SK-N-SH (cell line): ENCODE measurements around the gene WDR7. TPM values are rescaled to one million over a fixed set of nuclear protein-coding genes. Genes with fewer than 3 reads are reported as not detected.

Experiments
- CTCF ChIA-PET: fragments of 300-600, 350-600 bp; formaldehyde crosslinking; extraction: SDS; loops from one replicate; lab custom pipeline; 2021; lab: Yijun Ruan, JAX
- POLR2A ChIA-PET: fragments of 350-600 bp; sonication (Branson Sonifier 250); formaldehyde crosslinking; extraction: SDS; loops from one replicate; lab custom pipeline; 2020; ENCODE audit warnings: antibody characterized with exemption, inconsistent platforms; lab: Yijun Ruan, JAX
- DNase-seq: peaks from one replicate; pipeline ENCODE4 v3.0.0; 2012
- H2AFZ ChIP-seq: fragments of 200-600 bp; sonication (generic); 2 replicates; pipeline ENCODE4 v1.8.1; 2016; ENCODE audit warnings: antibody characterized with exemption, mild to moderate bottlenecking, low read depth
- H3F3A ChIP-seq: fragments of 200-600 bp; sonication (generic); replicated peaks from 2 replicates; pipeline ENCODE3; 2016; ENCODE audit warnings: antibody characterized with exemption, mild to moderate bottlenecking; ENCODE audit not compliant: insufficient read depth
- H3K27ac ChIP-seq, 2 experiments: fragments of 200-500 bp in 1 of 2; fragments of 200-600 bp in 1 of 2; sonication (Bioruptor generic) in 1 of 2; sonication (generic), shearing (Covaris generic) in 1 of 2; 2 replicates each; pipeline versions ENCODE4 v1.5.1 to v1.6.1; 2014 to 2016; ENCODE audit warnings: low read depth in 2 of 2, inconsistent platforms in 1 of 2, low read length in 1 of 2, mild to moderate bottlenecking in 1 of 2, mixed read lengths in 1 of 2
- H3K27me3 ChIP-seq: fragments of 200-600 bp; sonication (generic), shearing (Covaris generic); 2 replicates; pipeline ENCODE4 v1.6.1; 2016; ENCODE audit warnings: mixed run types; ENCODE audit not compliant: insufficient read depth
- H3K36me3 ChIP-seq, 2 experiments: fragments of 200-500 bp in 1 of 2; fragments of 200-600 bp in 1 of 2; sonication (Bioruptor generic) in 1 of 2; sonication (generic) in 1 of 2; replicated peaks in 1 of 2; 2 replicates each; pipeline versions ENCODE3 to v1.5.1; 2014 to 2016; ENCODE audit warnings: low read length in 1 of 2, mild to moderate bottlenecking in 1 of 2; ENCODE audit not compliant: insufficient read depth in 2 of 2, control insufficient read depth in 1 of 2
- H3K4me1 ChIP-seq, 2 experiments: fragments of 200-500 bp in 1 of 2; fragments of 200-600 bp in 1 of 2; sonication (Bioruptor generic) in 1 of 2; sonication (generic), shearing (Covaris generic) in 1 of 2; 2 replicates each; pipeline versions ENCODE4 v1.5.1 to v1.6.1; 2014 to 2016; ENCODE audit warnings: low read depth in 1 of 2, low read length in 1 of 2, mixed run types in 1 of 2; ENCODE audit not compliant: insufficient read depth in 2 of 2, control insufficient read depth in 1 of 2
- H3K4me2 ChIP-seq: fragments of 200-600 bp; sonication (generic), shearing (Covaris generic); 2 replicates; pipeline ENCODE4 v1.6.1; 2017; ENCODE audit warnings: mixed run types
- H3K4me3 ChIP-seq, 2 experiments: fragments of 200-500 bp in 1 of 2; fragments of 200-600 bp in 1 of 2; sonication (Bioruptor generic) in 1 of 2; sonication (generic), shearing (Covaris generic) in 1 of 2; 2 replicates each; pipeline versions ENCODE4 v1.5.1 to v1.8.1; 2014 to 2016; ENCODE audit warnings: low read depth in 2 of 2, inconsistent platforms in 1 of 2, low read length in 1 of 2, mild to moderate bottlenecking in 1 of 2, mixed read lengths in 1 of 2, moderate library complexity in 1 of 2
- H3K79me2 ChIP-seq: fragments of 200-600 bp; sonication (generic); 2 replicates; pipeline ENCODE4 v1.8.1; 2017; ENCODE audit warnings: mild to moderate bottlenecking; ENCODE audit not compliant: insufficient read depth
- H3K9ac ChIP-seq: fragments of 200-600 bp; sonication (generic); 2 replicates; pipeline ENCODE4 v1.6.1; 2017; ENCODE audit warnings: mixed run types
- H3K9me2 ChIP-seq: fragments of 200-600 bp; sonication (generic); 2 replicates; pipeline ENCODE4 v1.6.1; 2017; ENCODE audit warnings: mixed run types
- H3K9me3 ChIP-seq: fragments of 200-600 bp; sonication (generic); 2 replicates; pipeline ENCODE4 v1.6.1; 2017; ENCODE audit warnings: mixed run types, mild to moderate bottlenecking, moderate library complexity
- H4K20me1 ChIP-seq: fragments of 200-600 bp; sonication (generic); 2 replicates; pipeline ENCODE4 v1.6.1; 2017; ENCODE audit warnings: mild to moderate bottlenecking, mixed run types; ENCODE audit not compliant: insufficient read depth
- ELF1 ChIP-seq: IDR thresholded peaks from 2 replicates; pipeline ENCODE4 v1.4.0; 2012
- EZH2phosphoT487 ChIP-seq: fragments of 200-600 bp; sonication (generic); IDR thresholded peaks from 2 replicates; pipeline ENCODE4 v1.6.1; 2017; ENCODE audit warnings: low read depth, mixed run types, mild to moderate bottlenecking, antibody characterized with exemption, moderate library complexity, borderline replicate concordance
- FOXJ3 ChIP-seq: sonication (generic); formaldehyde crosslinking; IDR thresholded peaks from 2 replicates; pipeline ENCODE4 v1.5.1; 2020; ENCODE audit warnings: mild to moderate bottlenecking, missing genetic modification reagents
- FOXM1 ChIP-seq: IDR thresholded peaks from 2 replicates; pipeline ENCODE4 v1.4.0; 2012; ENCODE audit warnings: low read depth, mild to moderate bottlenecking
- GATA2 ChIP-seq: sonication (generic); formaldehyde crosslinking; IDR thresholded peaks from 2 replicates; pipeline ENCODE4 v1.5.0; 2020; ENCODE audit warnings: mild to moderate bottlenecking, missing genetic modification reagents
- IRF3 ChIP-seq: fragments of 150-350 bp; IDR thresholded peaks from 2 replicates; pipeline ENCODE4 v1.6.1; 2016; ENCODE audit warnings: mild to moderate bottlenecking, low read depth, low read length
- MAX ChIP-seq: IDR thresholded peaks from 2 replicates; pipeline ENCODE4 v1.4.0; 2012; ENCODE audit warnings: low read depth
- NRF1 ChIP-seq: IDR thresholded peaks from 2 replicates; pipeline ENCODE4 v1.6.1; 2012; ENCODE audit warnings: low read depth, mild to moderate bottlenecking, low read length
- POLR2AphosphoS5 ChIP-seq: IDR thresholded peaks from 2 replicates; pipeline ENCODE4 v1.6.1; 2012; ENCODE audit warnings: low read depth, low read length
- RAD21 ChIP-seq: IDR thresholded peaks from 2 replicates; pipeline ENCODE4 v1.6.1; 2012; ENCODE audit warnings: mild to moderate bottlenecking, low read length
- RCOR1 ChIP-seq: fragments of 150-350 bp; IDR thresholded peaks from 2 replicates; pipeline ENCODE4 v1.6.1; 2017; ENCODE audit warnings: antibody characterized with exemption, low read length
- SIN3A ChIP-seq: IDR thresholded peaks from 2 replicates; pipeline ENCODE4 v1.6.1; 2012; ENCODE audit warnings: low read depth, mild to moderate bottlenecking, low read length, moderate library complexity, borderline replicate concordance
- TCF12 ChIP-seq: IDR thresholded peaks from 2 replicates; pipeline ENCODE4 v1.4.0; 2012
- TEAD4 ChIP-seq: IDR thresholded peaks from 2 replicates; pipeline ENCODE4 v1.4.0; 2012; ENCODE audit warnings: mild to moderate bottlenecking, borderline replicate concordance; ENCODE audit not compliant: insufficient read depth
- WGBS: methylation state at CpG from one replicate; pipeline ENCODE4 v1.1.6; 2017; ENCODE audit warnings: low lambda C conversion rate; 5-methylcytosine and 5-hydroxymethylcytosine counted together
- polyA plus RNA-seq, 3 experiments: library from polyadenylated mRNA; depleted of rRNA; stranded (reverse); fragments of >200 nt; gene quantifications; 2 replicates each; pipeline ENCODE4 v1.2.3, GENCODE V29; 2012
- TF ChIP-seq, protein P1 (sequence below): IDR thresholded peaks from 2 replicates; pipeline ENCODE4 v1.4.0; 2012; ENCODE audit warnings: low read depth, borderline replicate concordance
- TF ChIP-seq, protein P2 (sequence below): fragments of 200-600 bp; sonication (generic); IDR thresholded peaks from 2 replicates; pipeline ENCODE4 v1.6.1; 2017; ENCODE audit warnings: antibody characterized with exemption, mild to moderate bottlenecking, moderate library complexity

Gene WDR7
- polyA plus RNA-seq, 1 of the 3 experiments (the other 2 are of a cell fraction), result 4.1 TPM

DNA sequence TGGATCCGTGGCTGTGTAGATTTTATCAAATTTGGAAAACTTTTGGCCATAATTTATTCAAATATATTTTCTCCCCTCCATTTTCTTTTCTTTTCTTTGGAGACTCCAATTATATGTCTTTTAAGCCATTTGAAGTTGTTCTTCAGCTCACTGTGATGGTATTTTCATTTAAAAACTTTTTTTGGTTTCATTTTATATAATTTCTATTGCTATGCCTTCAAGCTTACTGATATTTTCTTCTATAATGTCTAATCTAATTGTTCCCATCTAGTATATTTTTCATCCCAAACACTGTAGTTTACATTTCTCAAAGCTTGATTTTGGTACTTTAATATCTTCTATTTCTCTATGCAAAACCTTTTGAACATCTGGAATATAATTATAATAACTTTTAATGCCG is 72.5 kb downstream of the WDR7 start:
- WGBS, result 71% methylated on average over 2 of the region's 2 CpGs
- TF ChIP-seq IRF3 (no peak), SIN3A (no peak)
- TF ChIP-seq, all 33 proteins: peak for 0
- Histone ChIP-seq H3F3A (no peaks in the 10 kb centered on the region), H4K20me1 (no peaks in the 10 kb centered on the region), H2AFZ (no peak overlapping the region), H3K4me1 (peaks cover 0 to 2% of the 10 kb centered on the region in 2 experiments; a peak in 2 of 4 replicates), H3K36me3 (peaks cover 0 to 4% of the 10 kb centered on the region in 2 experiments), H3K4me3 (no peak overlapping the region), H3K4me2 (no peak overlapping the region), H3K27me3 (no peaks in the 10 kb centered on the region), H3K27ac (no peak overlapping the region), H3K79me2 (no peaks in the 10 kb centered on the region), H3K9me3 (no peaks in the 10 kb centered on the region), H3K9ac (no peak overlapping the region), H3K9me2 (no peaks in the 10 kb centered on the region)
- no peak for DNase-seq
- ChIA-PET POLR2A (interaction anchor here (0.6 kb wide), 1 partner anchor 438 kb away, joined by 5 read pairs; no protein-coding TSS in a partner anchor), CTCF (interaction anchor here (0.7 to 2.0 kb wide), 4 partner anchors 14 to 24 kb away, joined by 3 to 4 read pairs (median 4); no protein-coding TSS in a partner anchor)

DNA sequence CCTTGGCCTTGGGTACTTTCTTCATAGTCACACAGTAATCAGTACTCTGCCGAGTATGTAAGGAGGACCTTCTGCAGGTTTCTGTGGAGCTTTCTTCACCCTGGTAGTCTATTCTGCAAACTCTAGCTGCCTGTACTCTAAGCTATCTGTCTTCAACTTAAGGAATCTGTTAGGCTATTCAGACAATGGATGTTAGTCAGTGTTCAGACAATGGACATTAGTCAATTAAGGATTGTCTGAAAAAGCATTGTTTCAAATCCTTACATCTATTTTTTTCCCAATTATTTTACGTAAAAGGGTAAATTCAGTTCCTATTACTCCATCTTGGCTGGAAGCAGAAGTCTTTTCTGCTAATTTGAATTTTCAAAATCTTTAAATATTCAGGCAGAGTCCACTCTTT is 75.7 kb downstream of the WDR7 start:
- H3F3A ChIP-seq, result no peaks in the 10 kb centered on the region
- no peak overlapping the region for H3K4me2 ChIP-seq
- H3K9me2 ChIP-seq, result no peaks in the 10 kb centered on the region
- WGBS, result 100% methylated on average over 2 of the region's 2 CpGs
- H3K27me3 ChIP-seq, result no peaks in the 10 kb centered on the region
- TF ChIP-seq MAX, result no peak
- TF ChIP-seq EZH2phosphoT487, result no peak
- TF ChIP-seq, all 33 proteins: peak for 0
- no peak overlapping the region for H3K9ac ChIP-seq
- no peak overlapping the region for H3K27ac ChIP-seq
- ChIA-PET POLR2A (no interaction called here), CTCF (no interaction called here)
- H3K4me1 ChIP-seq, result peaks cover 0 to 2% of the 10 kb centered on the region in 2 experiments; a peak in 2 of 4 replicates
- H3K9me3 ChIP-seq, result no peaks in the 10 kb centered on the region
- H3K36me3 ChIP-seq, result peaks cover 0 to 10% of the 10 kb centered on the region in 2 experiments
- H3K4me3 ChIP-seq, result no peak overlapping the region
- no peaks in the 10 kb centered on the region for H4K20me1 ChIP-seq
- H3K79me2 ChIP-seq, result no peaks in the 10 kb centered on the region
- no peak overlapping the region for H2AFZ ChIP-seq
- DNase-seq, result no peak

- ChIA-PET CTCF (no interaction called here), POLR2A (no interaction called here)
- Histone ChIP-seq H3K4me1 (peaks cover 0 to 2% of the 10 kb centered on the region in 2 experiments; a peak in 2 of 4 replicates), H3K27me3 (no peaks in the 10 kb centered on the region), H3F3A (no peaks in the 10 kb centered on the region), H3K4me3 (no peak overlapping the region), H3K9me2 (no peaks in the 10 kb centered on the region), H3K4me2 (no peak overlapping the region), H3K9me3 (no peaks in the 10 kb centered on the region), H3K36me3 (peaks cover 0 to 13% of the 10 kb centered on the region in 2 experiments), H2AFZ (no peak overlapping the region), H4K20me1 (no peaks in the 10 kb centered on the region), H3K79me2 (no peaks in the 10 kb centered on the region), H3K27ac (no peak overlapping the region), H3K9ac (no peak overlapping the region)
- 82% methylated on average over 5 of the region's 5 CpGs for WGBS
- TF ChIP-seq FOXJ3 (no peak), RAD21 (no peak), TEAD4 (no peak), GATA2 (CRISPR knock-in tag) (no peak), MAX (no peak), POLR2AphosphoS5 (no peak), IRF3 (no peak), ELF1 (no peak), RCOR1 (no peak), FOXM1 (no peak), NRF1 (no peak), TCF12 (no peak)
- TF ChIP-seq, protein P1, sequence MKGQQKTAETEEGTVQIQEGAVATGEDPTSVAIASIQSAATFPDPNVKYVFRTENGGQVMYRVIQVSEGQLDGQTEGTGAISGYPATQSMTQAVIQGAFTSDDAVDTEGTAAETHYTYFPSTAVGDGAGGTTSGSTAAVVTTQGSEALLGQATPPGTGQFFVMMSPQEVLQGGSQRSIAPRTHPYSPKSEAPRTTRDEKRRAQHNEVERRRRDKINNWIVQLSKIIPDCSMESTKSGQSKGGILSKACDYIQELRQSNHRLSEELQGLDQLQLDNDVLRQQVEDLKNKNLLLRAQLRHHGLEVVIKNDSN, result no peak
- TF ChIP-seq, protein P2, sequence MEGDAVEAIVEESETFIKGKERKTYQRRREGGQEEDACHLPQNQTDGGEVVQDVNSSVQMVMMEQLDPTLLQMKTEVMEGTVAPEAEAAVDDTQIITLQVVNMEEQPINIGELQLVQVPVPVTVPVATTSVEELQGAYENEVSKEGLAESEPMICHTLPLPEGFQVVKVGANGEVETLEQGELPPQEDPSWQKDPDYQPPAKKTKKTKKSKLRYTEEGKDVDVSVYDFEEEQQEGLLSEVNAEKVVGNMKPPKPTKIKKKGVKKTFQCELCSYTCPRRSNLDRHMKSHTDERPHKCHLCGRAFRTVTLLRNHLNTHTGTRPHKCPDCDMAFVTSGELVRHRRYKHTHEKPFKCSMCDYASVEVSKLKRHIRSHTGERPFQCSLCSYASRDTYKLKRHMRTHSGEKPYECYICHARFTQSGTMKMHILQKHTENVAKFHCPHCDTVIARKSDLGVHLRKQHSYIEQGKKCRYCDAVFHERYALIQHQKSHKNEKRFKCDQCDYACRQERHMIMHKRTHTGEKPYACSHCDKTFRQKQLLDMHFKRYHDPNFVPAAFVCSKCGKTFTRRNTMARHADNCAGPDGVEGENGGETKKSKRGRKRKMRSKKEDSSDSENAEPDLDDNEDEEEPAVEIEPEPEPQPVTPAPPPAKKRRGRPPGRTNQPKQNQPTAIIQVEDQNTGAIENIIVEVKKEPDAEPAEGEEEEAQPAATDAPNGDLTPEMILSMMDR, result no peak
- DNase-seq, result no peak
Measured at GRCh38 chr18:56727399-56727798, 76.2 kb downstream of the WDR7 start.
